Mucosa of stomach (tissue), 1 donor: ENCODE data around the gene SKIL.
"Not testable (repeated sequence)": the region's sequence is repeated elsewhere in the genome, so short reads cannot be mapped to it uniquely, and the experiment has no call there.

Experiments
- H3K27me3 ChIP-seq: one replicate; pipeline ENCODE4 v1.7.0; 2013; ENCODE audit warnings: mild to moderate bottlenecking, low read length; ENCODE audit not compliant: control insufficient read depth, insufficient read depth
- H3K36me3 ChIP-seq: one replicate; pipeline ENCODE4 v1.7.0; 2013; ENCODE audit warnings: low read length; ENCODE audit not compliant: control insufficient read depth, insufficient read depth
- H3K4me1 ChIP-seq: one replicate; pipeline ENCODE4 v1.7.0; 2013; ENCODE audit warnings: mild to moderate bottlenecking, low read length; ENCODE audit not compliant: control insufficient read depth, insufficient read depth
- H3K4me3 ChIP-seq: one replicate; pipeline ENCODE4 v1.7.0; 2013; ENCODE audit warnings: low read length
- H3K9ac ChIP-seq: one replicate; pipeline ENCODE4 v1.7.0; 2013; ENCODE audit warnings: mild to moderate bottlenecking, low read length, moderate library complexity
- H3K9me3 ChIP-seq: one replicate; pipeline ENCODE4 v1.7.0; 2013; ENCODE audit warnings: mild to moderate bottlenecking, low read length, moderate library complexity; ENCODE audit not compliant: control insufficient read depth
- donor health status: Pancreatic carcinoma.

SKIL gene

DNA sequence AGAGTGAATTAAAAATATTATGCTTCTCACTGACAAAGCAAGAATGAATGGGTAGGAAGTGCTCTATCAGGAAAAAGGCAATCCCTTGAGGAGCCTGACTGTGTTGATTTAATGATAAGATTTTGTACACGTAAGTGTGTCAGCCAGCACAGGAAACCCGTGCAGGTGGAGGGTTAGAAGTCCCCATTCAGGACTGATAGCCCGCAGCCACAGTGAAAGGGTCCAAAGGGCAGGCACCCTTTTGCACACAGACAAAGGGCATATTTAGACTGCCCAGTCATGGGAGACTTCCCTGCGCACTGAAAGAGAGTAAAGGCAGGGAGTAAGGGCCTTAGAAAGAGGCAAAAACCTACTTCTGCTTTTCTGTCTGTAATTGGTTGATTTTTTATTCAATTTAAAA lies 26.4 kb upstream of the SKIL start:
- no peak overlapping the region for H3K4me3 ChIP-seq
- H3K9ac ChIP-seq, result no peak overlapping the region
- no peaks in the 10 kb centered on the region for H3K36me3 ChIP-seq
- no peaks in the 10 kb centered on the region for H3K27me3 ChIP-seq
- H3K9me3 ChIP-seq, result no peaks in the 10 kb centered on the region
- H3K4me1 ChIP-seq, result peaks cover 38% of the 10 kb centered on the region

DNA sequence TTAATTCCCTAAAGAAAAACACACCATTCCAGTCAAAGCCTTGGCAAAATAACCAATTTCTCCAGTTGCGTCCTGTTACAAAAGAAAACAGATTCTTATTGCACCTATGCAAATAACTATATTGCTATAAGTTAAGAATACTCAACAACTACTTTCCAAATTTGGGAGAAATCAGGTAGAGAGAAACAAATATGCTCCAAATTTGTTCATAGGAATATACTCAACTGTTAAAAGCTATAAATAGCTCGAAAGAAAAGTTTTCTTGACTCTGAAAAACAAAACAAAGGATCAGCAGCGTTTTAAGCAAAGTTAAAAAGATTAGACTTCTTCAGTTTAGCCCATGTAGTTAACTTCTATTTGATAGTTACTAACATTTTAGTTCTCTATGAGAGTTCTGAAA lies 20.1 kb upstream of the SKIL start:
- Histone ChIP-seq H3K9me3 (no peaks in the 10 kb centered on the region), H3K9ac (no peak overlapping the region), H3K36me3 (no peaks in the 10 kb centered on the region), H3K27me3 (no peaks in the 10 kb centered on the region), H3K4me3 (no peak overlapping the region), H3K4me1 (peaks cover 23% of the 10 kb centered on the region)

DNA sequence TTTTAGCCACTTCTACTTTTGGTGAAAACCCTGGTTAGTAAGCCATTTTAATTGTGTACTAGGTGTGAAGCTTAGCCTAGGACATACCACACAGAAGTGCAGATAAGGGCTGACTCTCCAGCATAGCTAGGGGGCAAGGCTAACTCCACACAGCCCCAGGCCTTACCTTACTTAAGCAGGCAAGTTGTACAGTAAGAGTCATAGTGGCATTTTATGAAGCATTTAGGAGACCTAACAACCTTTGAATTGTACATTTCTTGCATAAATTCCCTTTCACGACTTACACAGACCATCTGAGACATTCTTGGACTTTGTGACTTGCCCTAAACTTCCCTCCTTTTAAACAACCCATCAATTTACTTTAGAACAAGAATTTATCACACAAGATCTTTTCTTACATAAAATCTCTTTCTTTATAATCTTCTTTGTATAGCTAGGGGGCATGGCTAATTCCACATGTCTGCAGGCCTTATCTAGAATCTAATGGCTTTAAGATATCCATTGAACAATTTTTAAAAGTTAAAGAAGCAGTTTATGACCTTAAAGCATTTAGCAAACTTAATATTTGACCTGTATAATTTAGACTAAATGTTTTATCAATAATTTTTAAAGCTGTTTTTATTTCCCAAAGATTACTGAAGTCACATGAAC lies 18.7 kb upstream of the SKIL start:
- Histone ChIP-seq H3K4me1 (peaks cover 23% of the 10 kb centered on the region), H3K27me3 (no peaks in the 10 kb centered on the region), H3K36me3 (no peaks in the 10 kb centered on the region), H3K9me3 (no peaks in the 10 kb centered on the region), H3K4me3 (no peak overlapping the region), H3K9ac (no peak overlapping the region)

DNA sequence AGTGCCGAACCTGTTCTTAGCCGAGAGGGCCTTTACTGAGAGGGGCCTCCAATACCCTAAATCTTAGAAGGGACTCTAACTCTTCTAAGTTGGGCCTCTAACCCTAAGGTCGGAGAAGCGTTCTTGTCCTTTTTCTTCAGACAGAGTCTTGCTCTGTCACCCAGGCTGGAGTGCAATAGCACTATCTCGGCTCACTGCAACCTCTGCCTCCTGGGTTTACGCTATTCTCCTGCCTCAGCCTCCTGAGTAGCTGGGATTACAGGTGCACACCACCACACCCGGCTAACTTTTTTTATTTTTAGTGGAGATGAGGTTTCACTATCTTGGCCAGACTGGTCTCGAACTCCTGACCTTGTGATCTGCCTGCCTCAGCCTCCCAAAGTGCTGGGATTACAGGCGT lies 15.2 kb upstream of the SKIL start:
- H3K9ac ChIP-seq, H3K9me3 ChIP-seq, H3K27me3 ChIP-seq, H3K4me1 ChIP-seq, H3K4me3 ChIP-seq, H3K36me3 ChIP-seq: not testable (repeated sequence)

DNA sequence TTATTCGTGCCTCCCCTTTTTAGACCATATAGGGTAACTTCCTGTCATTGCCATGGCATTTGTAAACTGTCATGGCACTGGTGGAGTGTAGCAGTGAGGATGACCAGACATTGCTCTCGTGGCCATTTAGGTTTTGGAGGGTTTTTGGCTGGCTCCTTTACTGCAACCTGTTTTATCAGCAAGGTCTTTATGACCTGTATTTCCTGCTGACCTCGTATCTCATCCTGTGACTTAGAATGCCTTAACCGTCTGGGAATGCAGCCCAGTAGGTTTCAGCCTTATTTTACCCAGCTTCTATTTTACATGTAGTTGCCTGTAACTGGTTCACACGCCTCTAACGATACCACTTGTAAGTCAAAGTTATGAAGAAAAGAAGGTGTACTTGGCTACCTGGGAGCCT lies 13.7 kb upstream of the SKIL start:
- not testable (repeated sequence) for H3K9ac ChIP-seq, H3K4me3 ChIP-seq, H3K27me3 ChIP-seq, H3K4me1 ChIP-seq, H3K36me3 ChIP-seq, H3K9me3 ChIP-seq

DNA sequence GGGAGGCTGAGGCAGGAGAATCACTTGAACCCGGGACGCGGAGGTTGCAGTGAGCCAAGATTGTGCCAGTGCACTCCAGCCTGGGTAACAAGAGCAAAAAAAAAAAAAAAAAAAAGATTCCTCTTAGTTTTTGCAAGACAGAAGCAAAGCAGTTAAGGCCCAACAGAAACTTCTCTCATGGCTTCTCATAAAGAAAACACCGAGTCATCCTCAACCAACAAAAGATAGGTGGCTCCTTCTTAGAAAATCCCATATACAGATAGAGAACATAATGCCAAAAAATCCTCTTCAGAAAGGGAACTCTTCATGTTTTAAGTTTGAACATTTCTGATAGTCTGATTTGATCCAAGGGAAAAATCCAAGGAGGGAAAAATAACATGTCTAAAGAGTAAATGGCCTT lies 12.5 kb upstream of the SKIL start:
- H3K27me3 ChIP-seq, result no peaks in the 10 kb centered on the region
- no peaks in the 10 kb centered on the region for H3K9me3 ChIP-seq
- H3K36me3 ChIP-seq, result no peaks in the 10 kb centered on the region
- no peak overlapping the region for H3K9ac ChIP-seq
- peaks cover 5% of the 10 kb centered on the region for H3K4me1 ChIP-seq
- H3K4me3 ChIP-seq, result no peak overlapping the region

DNA sequence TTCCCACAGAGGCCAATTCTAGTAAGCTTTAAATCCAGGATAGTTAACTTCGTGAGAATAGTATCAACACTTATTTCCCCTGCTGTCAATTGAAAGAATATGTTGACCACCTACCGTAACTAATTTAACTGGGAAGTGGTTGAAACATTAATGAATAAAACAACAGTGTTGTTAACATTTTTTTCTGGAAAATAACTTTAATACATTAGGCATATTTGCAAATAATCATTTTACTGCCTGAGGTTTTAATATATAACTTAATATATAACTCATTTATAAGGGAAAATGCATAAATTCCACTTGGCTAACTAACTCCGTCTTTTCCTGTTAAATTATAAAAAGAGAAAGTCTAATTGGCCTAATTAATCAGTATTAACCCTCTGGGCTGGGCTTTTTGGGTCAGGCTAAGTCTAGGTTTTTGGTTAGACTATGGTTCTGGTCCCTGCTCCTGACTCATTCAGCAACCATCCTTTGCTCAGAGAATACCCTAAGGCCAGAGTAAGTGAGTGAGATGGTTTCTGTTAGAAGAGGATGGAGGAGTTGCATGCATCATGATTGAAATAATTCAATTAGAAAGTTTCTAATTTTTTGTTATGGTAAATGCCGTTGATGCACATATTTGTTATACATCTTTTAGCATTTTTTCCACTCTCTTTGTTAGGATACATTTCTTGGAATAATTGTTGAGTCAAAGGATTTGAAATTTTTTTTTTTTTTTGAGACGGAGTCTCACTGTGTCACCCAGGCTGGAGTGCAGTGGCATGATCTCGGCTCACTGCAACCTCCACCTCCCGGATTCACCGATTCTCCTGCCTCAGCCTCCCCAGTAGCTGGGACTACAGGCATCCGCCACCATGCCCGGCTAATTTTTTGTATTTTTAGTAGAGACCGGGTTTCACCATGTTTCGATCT lies 10.8 kb upstream of the SKIL start:
- peaks cover 5% of the 10 kb centered on the region for H3K4me1 ChIP-seq
- H3K4me3 ChIP-seq, result no peak overlapping the region
- H3K36me3 ChIP-seq, result no peaks in the 10 kb centered on the region
- H3K27me3 ChIP-seq, result no peaks in the 10 kb centered on the region
- H3K9ac ChIP-seq, result no peak overlapping the region
- H3K9me3 ChIP-seq, result no peaks in the 10 kb centered on the region

DNA sequence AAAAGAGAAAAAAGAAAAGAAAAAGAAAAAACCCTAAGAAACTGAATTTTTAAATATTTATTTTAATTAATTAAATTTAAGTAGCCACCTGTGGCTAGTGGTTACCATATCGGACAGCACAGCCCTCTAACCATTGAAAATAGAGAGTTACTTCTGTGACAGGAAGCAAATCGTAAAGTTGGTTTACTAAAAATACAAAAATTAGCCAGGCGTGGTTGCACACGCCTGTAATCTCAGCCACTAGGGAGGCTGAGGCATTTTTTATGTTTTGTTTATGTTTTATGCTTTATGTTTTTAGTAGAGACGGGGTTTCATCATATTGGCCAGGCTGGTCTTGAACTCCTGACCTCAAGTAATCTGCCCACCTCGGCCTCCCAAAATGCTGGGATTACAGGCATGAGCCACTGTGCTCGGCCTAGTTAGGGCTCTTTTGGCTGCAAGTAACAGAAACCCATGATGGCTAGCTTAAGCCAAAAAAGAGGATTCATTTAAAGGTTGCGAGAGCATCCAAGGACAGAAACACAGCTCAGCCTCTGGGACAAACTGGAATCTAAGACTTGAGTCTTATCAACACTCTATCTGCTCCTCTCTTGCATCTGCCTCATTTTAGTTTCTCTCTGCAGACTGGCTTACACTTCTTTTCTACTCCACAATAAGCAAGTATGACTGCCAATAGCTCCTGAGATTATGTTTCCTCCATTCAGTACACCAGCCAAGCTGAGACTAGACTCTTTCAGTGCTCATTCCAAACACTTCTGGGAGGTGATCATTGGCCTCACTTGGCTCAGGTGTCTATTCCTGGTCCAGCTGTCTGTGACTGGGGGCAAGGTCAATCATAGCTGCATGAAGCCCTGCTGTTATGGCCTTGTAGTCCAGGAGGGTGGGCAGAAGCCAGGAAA lies 6.8 kb upstream of the SKIL start:
- H3K27me3 ChIP-seq, result no peaks in the 10 kb centered on the region
- H3K36me3 ChIP-seq, result no peaks in the 10 kb centered on the region
- H3K9ac ChIP-seq, result no peak overlapping the region
- peaks cover 4% of the 10 kb centered on the region for H3K4me1 ChIP-seq
- no peak overlapping the region for H3K4me3 ChIP-seq
- H3K9me3 ChIP-seq, result no peaks in the 10 kb centered on the region

DNA sequence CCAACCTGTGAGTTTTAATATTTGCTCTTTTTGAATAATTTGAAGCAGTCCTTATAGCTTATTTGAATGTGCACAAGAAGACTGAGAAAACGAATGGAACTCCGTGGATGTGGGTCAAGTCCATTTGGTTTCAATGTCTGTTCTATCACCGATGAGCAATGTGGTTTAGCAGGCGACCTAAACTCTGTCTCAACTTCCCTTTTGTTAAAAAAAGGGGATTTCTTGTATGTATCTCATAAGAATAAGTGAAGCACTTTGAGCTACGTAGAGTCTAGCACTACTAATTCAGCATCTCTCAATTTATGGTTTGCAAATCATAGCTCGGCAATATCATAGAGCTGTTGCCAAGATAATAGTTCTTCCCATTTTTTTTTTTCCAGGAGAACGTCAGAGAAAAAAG lies 4.6 kb upstream of the SKIL start:
- Histone ChIP-seq H3K9me3 (no peaks in the 10 kb centered on the region), H3K27me3 (no peaks in the 10 kb centered on the region), H3K36me3 (no peaks in the 10 kb centered on the region), H3K4me1 (peaks cover 11% of the 10 kb centered on the region), H3K9ac (no peak overlapping the region), H3K4me3 (no peak overlapping the region)

DNA sequence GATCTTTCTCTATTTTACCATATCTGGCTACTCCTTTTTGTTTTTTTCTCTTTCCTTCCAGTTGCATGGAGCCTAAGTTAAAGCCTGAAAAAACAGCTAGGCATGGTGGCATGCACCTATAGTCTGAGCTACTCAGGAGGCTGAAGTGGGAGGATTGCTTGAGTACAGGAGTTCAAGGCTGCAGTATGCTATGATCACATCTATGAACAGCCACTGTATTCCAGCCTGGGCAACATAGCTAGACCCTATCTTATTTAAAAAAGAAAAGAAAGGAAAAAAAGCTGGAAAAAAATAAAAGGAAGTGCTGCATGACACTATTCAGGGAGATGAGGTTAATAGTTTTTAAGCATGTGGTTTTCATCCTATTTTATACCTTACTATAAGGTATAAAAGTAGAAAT lies 4.0 kb upstream of the SKIL start:
- no peaks in the 10 kb centered on the region for H3K9me3 ChIP-seq
- no peaks in the 10 kb centered on the region for H3K27me3 ChIP-seq
- H3K36me3 ChIP-seq, result no peaks in the 10 kb centered on the region
- H3K4me3 ChIP-seq, result no peak overlapping the region
- H3K4me1 ChIP-seq, result peaks cover 11% of the 10 kb centered on the region
- H3K9ac ChIP-seq, result no peak overlapping the region

DNA sequence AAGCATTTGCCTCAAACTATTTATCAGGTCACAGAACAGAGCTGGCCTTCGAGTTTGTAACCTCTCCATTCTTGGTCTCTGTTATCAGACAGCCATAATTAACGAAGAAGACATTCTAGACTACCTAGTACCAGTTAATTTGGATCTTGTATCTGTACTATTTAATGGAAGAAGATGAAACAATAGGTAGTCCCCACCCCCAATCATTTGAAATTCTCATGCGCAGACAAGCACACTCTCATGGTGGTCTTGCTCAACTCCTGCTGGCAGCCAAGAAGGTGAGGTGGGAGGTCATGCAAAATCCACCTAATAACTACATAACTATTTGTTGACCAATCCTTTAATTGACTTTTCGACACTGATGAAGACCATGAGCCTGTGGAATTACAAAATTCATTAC lies 2.8 kb upstream of the SKIL start:
- Histone ChIP-seq H3K9ac (no peak overlapping the region), H3K27me3 (no peaks in the 10 kb centered on the region), H3K4me1 (peaks cover 11% of the 10 kb centered on the region), H3K9me3 (no peaks in the 10 kb centered on the region), H3K36me3 (no peaks in the 10 kb centered on the region), H3K4me3 (no peak overlapping the region)
